ENCODE results near the gene SLC48A1. TPM values are rescaled to one million over a fixed set of nuclear protein-coding genes. Genes with fewer than 3 reads are reported as not detected.

SLC48A1 gene
- 1 to 10 TPM; 4.5 to 5.8 TPM for total RNA-seq
- polyA plus RNA-seq (2013, experiment 1 of 2), result 6.5 TPM
- polyA plus RNA-seq (2013, experiment 2 of 2), result 8.2 TPM
- total RNA-seq, result 3.1 to 19.8 (median 8.7) reads per million in 172 experiments

DNA sequence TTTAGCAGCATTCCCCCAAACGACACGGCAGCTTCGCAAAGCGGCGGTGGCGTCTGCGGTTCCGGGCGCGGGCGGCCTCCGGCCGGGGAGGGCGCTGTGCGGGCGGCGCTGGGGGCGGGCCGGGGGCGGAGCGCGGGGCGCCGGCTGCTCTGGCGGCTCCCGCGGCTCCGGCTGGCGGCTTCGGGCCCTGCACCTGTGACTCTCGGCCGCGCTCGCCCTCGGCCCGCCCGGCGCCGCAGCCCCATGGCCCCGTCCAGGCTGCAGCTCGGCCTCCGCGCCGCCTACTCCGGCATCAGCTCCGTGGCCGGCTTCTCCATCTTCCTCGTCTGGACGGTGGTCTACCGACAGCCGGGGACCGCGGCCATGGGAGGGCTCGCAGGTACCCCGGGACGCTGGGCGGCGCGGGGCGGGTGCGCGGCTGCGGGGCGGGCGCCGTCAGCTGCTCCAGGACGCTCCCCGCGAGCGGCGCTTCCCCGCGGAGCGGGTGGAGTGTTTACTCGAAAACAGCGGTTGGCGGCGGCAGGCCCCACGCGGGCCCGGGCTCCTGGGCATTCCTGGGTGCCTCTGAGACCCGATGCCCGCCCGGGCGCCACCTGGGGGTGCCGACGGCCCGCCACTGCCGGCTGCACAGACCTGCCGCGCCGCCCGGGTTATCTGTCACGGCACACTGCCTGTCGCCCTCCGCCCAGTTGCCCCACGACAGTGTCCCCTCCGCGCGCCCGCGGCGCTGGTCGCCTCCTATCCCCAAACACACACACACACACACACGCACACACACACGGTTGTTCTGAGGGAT is at the start of gene SLC48A1:
SLC48A1 (plus strand) TSS at position 177 of the 796 bp plus-strand sequence; CDS start at position 244, 67 bp downstream.
- CTCF ChIA-PET, result interaction anchor here (0.7 to 9.5 kb wide), 13 partner anchors 14 to 398 kb away, joined by 3 to 157 read pairs (median 4); partner anchors contain the start of genes RAPGEF3, RPAP3 and TMEM106C
- no peaks in the 10 kb centered on the region for H3K36me3 ChIP-seq (ENCODE audit: insufficient read depth, low read length)
- POLR2A ChIA-PET, result interaction anchor here (0.6 to 2.2 kb wide), 15 partner anchors 10 to 1205 kb away, joined by 3 to 8 read pairs (median 3); partner anchors contain the start of genes RAPGEF3, RPAP3 and WNT1
- no peak within 1 kb of the TSS for H3K27ac ChIP-seq (ENCODE audit: low read depth in 1 of 2, low read length in 2 of 2)
- H3K4me1 ChIP-seq (ENCODE audit: insufficient read depth, low read length), result peaks cover 32% of the 10 kb centered on the region
- H3K4me3 ChIP-seq (ENCODE audit: low read length), result peak within 1 kb of the TSS; percentile 54
- H3K27me3 Mint-ChIP-seq, result no peaks in the 10 kb centered on the region
- TF ChIP-seq CTCF (IDR thresholded peaks at IDR 0.05), result peak; percentile 52
- intact Hi-C loops (cut with DNase I, micrococcal nuclease), result no loop called here
- H3K9me3 ChIP-seq (ENCODE audit: control insufficient read depth in 1 of 2, insufficient read depth in 1 of 2, low read length in 2 of 2), result no peaks in the 10 kb centered on the region
- H3K9me3 Mint-ChIP-seq, result no peaks in the 10 kb centered on the region
- peak; percentile 94 for ATAC-seq (ENCODE audit: poor library complexity)
- H3K36me3 Mint-ChIP-seq (ENCODE audit: low read depth), result no peaks in the 10 kb centered on the region
- H3K27me3 ChIP-seq (ENCODE audit: control insufficient read depth in 1 of 2, insufficient read depth in 2 of 2, low read length in 2 of 2), result no peaks in the 10 kb centered on the region
- H3K27ac Mint-ChIP-seq, result peak within 1 kb of the TSS; percentile 77
- peak; percentile 57 to 91 (median 72) for DNase-seq
- peak within 1 kb of the TSS; percentile 92 for H3K4me3 Mint-ChIP-seq
- H3K4me1 Mint-ChIP-seq (ENCODE audit: low read depth), result peaks cover 29% of the 10 kb centered on the region

DNA sequence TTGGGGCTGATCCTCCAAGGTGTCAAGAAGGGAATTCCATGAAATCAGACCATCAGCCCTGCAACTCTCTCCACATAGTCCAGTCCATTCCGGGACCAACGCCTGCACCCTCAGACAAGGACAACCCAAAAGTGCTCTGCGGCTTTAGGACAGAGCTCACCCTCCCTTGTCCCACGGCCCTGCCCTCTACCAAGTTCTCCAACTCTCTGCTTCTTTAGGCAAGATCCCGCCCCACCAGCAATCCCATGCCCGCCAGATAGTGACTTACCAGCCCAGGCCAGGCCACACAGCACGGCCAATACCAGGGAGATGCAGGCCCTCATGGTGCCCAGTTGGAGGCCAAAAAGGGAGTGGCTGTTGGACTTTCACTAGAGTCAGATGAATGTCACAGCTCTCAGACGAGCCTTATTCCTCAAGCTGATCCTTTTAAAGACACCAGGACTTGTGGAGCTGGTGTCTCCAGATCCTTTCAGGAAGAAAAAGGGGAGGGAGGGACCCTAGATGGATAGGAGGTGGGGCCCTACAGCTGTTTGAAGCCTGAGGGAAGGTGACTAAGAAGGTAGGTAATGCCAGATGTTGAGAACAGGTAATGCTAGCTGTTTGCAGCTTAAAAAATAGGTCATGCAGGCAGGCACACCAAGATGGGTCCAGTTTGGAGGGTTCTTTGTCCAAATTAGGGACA is 47.8 kb upstream of the SLC48A1 start, which contains the start of gene ENDOU:
ENDOU (minus strand) TSS at position 400 of the 682 bp plus-strand sequence; CDS start at position 323, 77 bp downstream.
- Histone ChIP-seq H3K36me3 (ENCODE audit: insufficient read depth, low read length) (no peaks in the 10 kb centered on the region), H3K9me3 (ENCODE audit: control insufficient read depth in 1 of 2, insufficient read depth in 1 of 2, low read length in 2 of 2) (no peaks in the 10 kb centered on the region), H3K4me3 (ENCODE audit: low read length) (no peak within 1 kb of the TSS), H3K27me3 (ENCODE audit: control insufficient read depth in 1 of 2, insufficient read depth in 2 of 2, low read length in 2 of 2) (no peaks in the 10 kb centered on the region), H3K27ac (ENCODE audit: low read depth in 1 of 2, low read length in 2 of 2) (no peak within 1 kb of the TSS), H3K4me1 (ENCODE audit: insufficient read depth, low read length) (peaks cover 6% of the 10 kb centered on the region)
- POLR2A ChIA-PET, result no interaction called here
- no peaks in the 10 kb centered on the region for H3K9me3 Mint-ChIP-seq
- no peaks in the 10 kb centered on the region for H3K36me3 Mint-ChIP-seq (ENCODE audit: low read depth)
- no peaks in the 10 kb centered on the region for H3K27me3 Mint-ChIP-seq
- ATAC-seq (ENCODE audit: poor library complexity) (no peak), DNase-seq (no peak)
- CTCF ChIA-PET, result no interaction called here
- H3K27ac Mint-ChIP-seq, result no peak within 1 kb of the TSS
- peaks cover 9% of the 10 kb centered on the region for H3K4me1 Mint-ChIP-seq (ENCODE audit: low read depth)
- intact Hi-C loops (cut with DNase I, micrococcal nuclease), result no loop called here
- TF ChIP-seq CTCF (IDR thresholded peaks at IDR 0.05), result no peak
- H3K4me3 Mint-ChIP-seq, result no peak within 1 kb of the TSS

GRCh38 chr12:47725893-47726292 is 47.1 kb upstream of the SLC48A1 start:
- Mint-ChIP-seq H3K4me1 (ENCODE audit: low read depth) (peaks cover 9% of the 10 kb centered on the region), H3K9me3 (no peaks in the 10 kb centered on the region), H3K27me3 (no peaks in the 10 kb centered on the region), H3K4me3 (no peak overlapping the region), H3K36me3 (ENCODE audit: low read depth) (no peaks in the 10 kb centered on the region), H3K27ac (no peak overlapping the region)
- intact Hi-C loops (cut with DNase I, micrococcal nuclease), result no loop called here
- no peak for ATAC-seq (ENCODE audit: poor library complexity)
- POLR2A ChIA-PET, result no interaction called here
- Histone ChIP-seq H3K9me3 (ENCODE audit: control insufficient read depth in 1 of 2, insufficient read depth in 1 of 2, low read length in 2 of 2) (no peaks in the 10 kb centered on the region), H3K36me3 (ENCODE audit: insufficient read depth, low read length) (no peaks in the 10 kb centered on the region), H3K27me3 (ENCODE audit: control insufficient read depth in 1 of 2, insufficient read depth in 2 of 2, low read length in 2 of 2) (no peaks in the 10 kb centered on the region), H3K4me1 (ENCODE audit: insufficient read depth, low read length) (peaks cover 6% of the 10 kb centered on the region), H3K4me3 (ENCODE audit: low read length) (no peak overlapping the region), H3K27ac (ENCODE audit: low read depth in 1 of 2, low read length in 2 of 2) (no peak overlapping the region)
- no peak for TF ChIP-seq CTCF (IDR thresholded peaks at IDR 0.05)
- no peak for DNase-seq
- CTCF ChIA-PET, result no interaction called here
